Spleen (tissue), 11 donors: ENCODE results near the gene SPOCK3. TPM values are rescaled to one million over a fixed set of nuclear protein-coding genes. Genes with fewer than 3 reads are reported as not detected.

Source experiments
- DNase-seq: peaks from one replicate; pipeline ENCODE4 v3.0.0-alpha.2; 2020
- H3K27ac ChIP-seq, 8 donors: fragments of 200-600 bp; sonication (generic) in 7 of 8; 1 replicate in 4 of 8; 2 replicates in 4 of 8; pipeline versions ENCODE4 v1.5.0 to v1.8.0; 2016 to 2021; ENCODE audit warnings: inconsistent platforms in 4 of 8, mild to moderate bottlenecking in 4 of 8, moderate library complexity in 1 of 8
- H3K27me3 ChIP-seq, 7 donors: fragments of 200-600 bp; sonication (generic) in 6 of 7; replicated peaks in 1 of 7; 1 replicate in 4 of 7; 2 replicates in 3 of 7; pipeline versions ENCODE4 v1.5.0 to v1.8.0; 2016 to 2021; ENCODE audit warnings: inconsistent platforms in 3 of 7, mild to moderate bottlenecking in 1 of 7
- H3K36me3 ChIP-seq, 6 donors: fragments of 200-600 bp; sonication (generic) in 5 of 6; 1 replicate in 4 of 6; 2 replicates in 2 of 6; pipeline versions ENCODE4 v1.5.0 to v1.8.0; 2016 to 2021; ENCODE audit warnings: inconsistent platforms in 2 of 6
- H3K4me1 ChIP-seq, 6 donors: fragments of 200-600 bp; sonication (generic) in 5 of 6; 1 replicate in 3 of 6; 2 replicates in 3 of 6; pipeline versions ENCODE4 v1.5.0 to v1.8.0; 2016 to 2021; ENCODE audit warnings: inconsistent platforms in 3 of 6
- H3K4me3 ChIP-seq, 8 donors: fragments of 200-600 bp; sonication (generic) in 7 of 8; 1 replicate in 4 of 8; 2 replicates in 4 of 8; pipeline versions ENCODE4 v1.5.0 to v1.8.0; 2016 to 2021; ENCODE audit warnings: inconsistent platforms in 4 of 8, mild to moderate bottlenecking in 4 of 8, moderate library complexity in 2 of 8
- H3K9me3 ChIP-seq, 8 donors: fragments of 200-600 bp; sonication (generic) in 7 of 8; 1 replicate in 4 of 8; 2 replicates in 4 of 8; pipeline versions ENCODE4 v1.5.0 to v1.8.0; 2016 to 2021; ENCODE audit warnings: inconsistent platforms in 4 of 8
- CTCF ChIP-seq, 11 experiments: fragments of 200-600 bp in 7 of 11; fragments of 450-650 bp in 4 of 11; sonication (generic) in 4 of 11; IDR thresholded peaks in 8 of 11; conservative IDR thresholded peaks in 3 of 11; 1 replicate in 7 of 11; 2 replicates in 4 of 11; pipeline versions ENCODE4 v1.4.0 to v1.8.0; 2016 to 2021; ENCODE audit warnings: antibody characterized with exemption in 11 of 11, inconsistent platforms in 4 of 11, mild to moderate bottlenecking in 1 of 11
- POLR2A ChIP-seq, 3 donors: fragments of 450-650 bp; IDR thresholded peaks; one replicate each; pipeline ENCODE4 v1.5.1; 2017; ENCODE audit warnings: antibody characterized with exemption in 3 of 3, mild to moderate bottlenecking in 1 of 3
- POLR2AphosphoS5 ChIP-seq, 3 donors: sonication (generic); formaldehyde crosslinking; IDR thresholded peaks; one replicate each; pipeline ENCODE4 v1.5.1; 2017; ENCODE audit warnings: antibody characterized with exemption in 3 of 3
- WGBS, 5 donors: extraction: QIAGEN DNeasy Blood & Tissue Kit in 3 of 5; methylation state at CpG; one replicate each; pipeline versions ENCODE4 v1.1.5 to v1.1.7; 2013 to 2018; 5-methylcytosine and 5-hydroxymethylcytosine counted together
- intact Hi-C: fragments of 100-400 bp; cut with DNase I; formaldehyde crosslinking; loops from one replicate; pipeline ENCODE4 v1.15.0; 2023; ENCODE audit warnings: low total_unique reads
- polyA plus RNA-seq, 3 donors: library from polyadenylated mRNA; stranded (reverse); fragments of 200-250 nt; gene quantifications; one replicate each; pipeline ENCODE4 v1.2.1, GENCODE V29; 2013
- total RNA-seq, 7 donors: library from RNA; depleted of rRNA in 3 of 7; stranded (reverse); fragments of >200 nt in 3 of 7; fragmentation: NEBNext Ultra II Directional in 4 of 7; extraction: Animal tissue kit (Norgen Biotek cat#: 25700) in 4 of 7; gene quantifications; one replicate each; pipeline versions ENCODE4 v1.1.0 to v1.2.1, GENCODE V29; 2016 to 2021
- donor health status: healthy with polysubstance abuse.
- donor health status: DM: no; HTN: no; CAD: no; lungs with moderate emphysema.
- donor health status: DM: no; HTN: no; CAD: no.
- donor health status: Bipolar disorder and iron deficiency.
- donor health status: healthy.
- donor health status: DM: no; HTN: no; CAD: no.
- donor health status: DM: yes; HTN: yes; CAD: no.

SPOCK3 gene
- total and polyA plus RNA-seq, 10 donors = 0.06 to 1.2 (median 0.51) TPM; not detected in 5

- Histone ChIP-seq H3K9me3 (peaks cover 0 to 5% (median 0%) of the 10 kb centered on the region in 8 donors), H3K27ac (no peak overlapping the region), H3K36me3 (no peaks in the 10 kb centered on the region), H3K4me1 (no peaks in the 10 kb centered on the region), H3K4me3 (no peak overlapping the region), H3K27me3 (no peaks in the 10 kb centered on the region)
- intact Hi-C loops = no loop called here
- TF ChIP-seq POLR2AphosphoS5 (IDR thresholded peaks at IDR 0.05) = no peak
- no peak for TF ChIP-seq CTCF (IDR thresholded peaks at IDR 0.05 in 8 of 11, conservative IDR thresholded peaks at IDR 0.05 in 3 of 11)
- TF ChIP-seq POLR2A (IDR thresholded peaks at IDR 0.05) = no peak
- DNase-seq = no peak
- 80 to 88% (median 84%) methylated on average over 1 of the region's 1 CpG for WGBS, 5 donors
Observed at GRCh38 chr4:167129146-167129545, 105.1 kb downstream of the SPOCK3 start.

DNA sequence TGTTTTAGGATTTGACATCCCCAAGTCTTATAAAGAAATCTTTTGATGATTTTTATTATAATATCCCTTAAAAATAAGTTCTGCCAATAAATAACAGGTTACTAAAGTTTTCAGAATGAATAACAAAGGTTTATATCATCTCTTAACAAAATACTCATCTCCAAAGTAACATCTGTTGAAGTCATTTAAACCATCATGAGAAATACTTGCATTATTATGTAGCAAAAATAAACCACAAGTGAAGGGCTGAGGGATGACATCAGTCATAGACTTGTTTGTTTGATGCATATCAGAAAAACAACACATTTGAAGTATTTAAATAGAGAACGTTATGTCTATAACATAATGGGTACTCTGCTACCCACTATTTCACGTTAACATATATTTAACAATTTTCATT is 114.9 kb downstream of the SPOCK3 start:
- intact Hi-C loops = no loop called here
- 66 to 82% (median 75%) methylated on average over 2 of the region's 2 CpGs for WGBS, 5 donors
- H3K4me3 ChIP-seq = no peak overlapping the region
- no peak for TF ChIP-seq CTCF (IDR thresholded peaks at IDR 0.05 in 8 of 11, conservative IDR thresholded peaks at IDR 0.05 in 3 of 11)
- no peak for TF ChIP-seq POLR2A (IDR thresholded peaks at IDR 0.05)
- no peak for TF ChIP-seq POLR2AphosphoS5 (IDR thresholded peaks at IDR 0.05)
- no peak overlapping the region for H3K27ac ChIP-seq
- no peaks in the 10 kb centered on the region for H3K36me3 ChIP-seq
- DNase-seq = no peak
- no peaks in the 10 kb centered on the region for H3K9me3 ChIP-seq
- no peaks in the 10 kb centered on the region for H3K4me1 ChIP-seq
- no peaks in the 10 kb centered on the region for H3K27me3 ChIP-seq

DNA sequence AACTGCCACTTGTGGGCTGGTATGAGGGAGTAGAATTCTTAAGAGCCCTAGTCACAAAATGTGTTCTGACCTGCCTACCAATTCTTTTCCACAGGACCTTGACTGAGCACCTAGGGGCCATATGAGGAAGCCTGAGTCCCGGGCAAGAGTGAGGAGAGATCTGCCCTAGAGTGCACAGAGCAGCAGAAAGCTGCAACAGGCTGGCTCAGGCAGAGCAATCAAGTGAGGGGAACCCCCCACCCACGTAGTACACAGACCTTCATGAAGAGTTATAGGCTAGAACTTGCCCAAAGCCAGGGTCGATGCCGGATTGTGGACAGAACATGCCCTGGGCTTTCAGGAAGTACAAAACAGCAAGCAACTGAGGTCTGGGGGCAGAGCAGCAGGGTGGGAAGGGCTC is 117.0 kb downstream of the SPOCK3 start:
- H3K4me3 ChIP-seq = no peak overlapping the region
- 48 to 76% (median 64%) methylated on average over 4 of the region's 4 CpGs for WGBS, 5 donors
- DNase-seq = no peak
- H3K27me3 ChIP-seq = no peaks in the 10 kb centered on the region
- H3K36me3 ChIP-seq = no peaks in the 10 kb centered on the region
- intact Hi-C loops = no loop called here
- no peaks in the 10 kb centered on the region for H3K4me1 ChIP-seq
- H3K9me3 ChIP-seq = no peaks in the 10 kb centered on the region
- H3K27ac ChIP-seq = no peak overlapping the region
- TF ChIP-seq CTCF (IDR thresholded peaks at IDR 0.05 in 8 of 11, conservative IDR thresholded peaks at IDR 0.05 in 3 of 11) = no peak
- TF ChIP-seq POLR2AphosphoS5 (IDR thresholded peaks at IDR 0.05) = no peak
- TF ChIP-seq POLR2A (IDR thresholded peaks at IDR 0.05) = no peak

- intact Hi-C loops = no loop called here
- Histone ChIP-seq H3K36me3 (no peaks in the 10 kb centered on the region), H3K9me3 (no peaks in the 10 kb centered on the region), H3K27me3 (no peaks in the 10 kb centered on the region), H3K4me1 (no peaks in the 10 kb centered on the region), H3K4me3 (no peak overlapping the region), H3K27ac (no peak overlapping the region)
- TF ChIP-seq CTCF (IDR thresholded peaks at IDR 0.05 in 8 of 11, conservative IDR thresholded peaks at IDR 0.05 in 3 of 11) (no peak), POLR2AphosphoS5 (IDR thresholded peaks at IDR 0.05) (no peak), POLR2A (IDR thresholded peaks at IDR 0.05) (no peak)
- 70 to 88% (median 76%) methylated on average over 4 of the region's 4 CpGs for WGBS, 5 donors
- no peak for DNase-seq
Observed at GRCh38 chr4:167114416-167114971, 119.8 kb downstream of the SPOCK3 start.
